Astrocyte of the cerebellum (primary cell): Measurements from ENCODE around the gene DOCK2.

Experiments
- DNase-seq: peaks from one replicate; pipeline ENCODE4 v3.0.0-alpha.2; 2011; ENCODE audit warnings: low read depth
- H3K4me3 ChIP-seq: 2 replicates; pipeline ENCODE4 v1.5.1; 2011; ENCODE audit warnings: mild to moderate bottlenecking, low read depth, low read length, moderate library complexity
- CTCF ChIP-seq: IDR thresholded peaks from 2 replicates; pipeline ENCODE4 v1.5.1; 2012; ENCODE audit warnings: low read length, low read depth, moderate library complexity, mild to moderate bottlenecking; ENCODE audit errors: missing control alignments
- in situ Hi-C: cut with HindIII; loops from 2 replicates; pipeline ENCODE4 v1.10.0; 2017; ENCODE audit warnings: low sequenced_read_pairs

DOCK2 gene

GRCh38 chr5:169728418-169728817 is 91.3 kb downstream of the DOCK2 start:
- in situ Hi-C loops, result no loop called here
- TF ChIP-seq CTCF, result no peak
- H3K4me3 ChIP-seq, result no peak overlapping the region
- DNase-seq, result no peak

- no peak for TF ChIP-seq CTCF
- H3K4me3 ChIP-seq, result no peak overlapping the region
- in situ Hi-C loops, result no loop called here
- no peak for DNase-seq
These were observed 94.1 kb downstream of the DOCK2 start for GRCh38 chr5:169731221-169731620.

- H3K4me3 ChIP-seq, result no peak overlapping the region
- in situ Hi-C loops, result no loop called here
- no peak for TF ChIP-seq CTCF
- DNase-seq, result no peak
These were observed 95.8 kb downstream of the DOCK2 start for GRCh38 chr5:169732841-169733240.

GRCh38 chr5:169735913-169736312 is 98.8 kb downstream of the DOCK2 start:
- DNase-seq, result no peak
- in situ Hi-C loops, result no loop called here
- TF ChIP-seq CTCF, result no peak
- no peak overlapping the region for H3K4me3 ChIP-seq

- DNase-seq, result no peak
- H3K4me3 ChIP-seq, result no peak overlapping the region
- TF ChIP-seq CTCF, result no peak
- in situ Hi-C loops, result no loop called here
These were observed 99.6 kb downstream of the DOCK2 start for GRCh38 chr5:169736653-169737052.

GRCh38 chr5:169740435-169740834 is 103.4 kb downstream of the DOCK2 start:
- in situ Hi-C loops, result loop anchor here (5.0 kb wide), 1 partner anchor 103 kb away; the partner anchor contains the start of gene DOCK2
- no peak overlapping the region for H3K4me3 ChIP-seq
- no peak for DNase-seq
- no peak for TF ChIP-seq CTCF

- TF ChIP-seq CTCF, result no peak
- in situ Hi-C loops, result loop anchor here (5.0 kb wide), 1 partner anchor 106 kb away; the partner anchor contains the start of gene DOCK2
- peak; percentile 93 for DNase-seq
- no peak overlapping the region for H3K4me3 ChIP-seq
These were observed 105.8 kb downstream of the DOCK2 start for GRCh38 chr5:169742771-169743296.
